Fibroblast of pulmonary artery (primary cell): ENCODE measurements around the gene SEMA3A.
A peak's percentile ranks its signal among the peaks of the same experiment; 100 is the strongest.

Experiments
- DNase-seq: peaks from one replicate; pipeline ENCODE4 v3.0.0-alpha.2; 2010; ENCODE audit warnings: low read depth
- H3K4me3 ChIP-seq: replicated peaks from 2 replicates; pipeline ENCODE4 v1.5.1; 2011; ENCODE audit warnings: low read depth, mild to moderate bottlenecking, control low read depth, low read length, moderate library complexity
- TF ChIP-seq, protein P1 (sequence below): IDR thresholded peaks from 2 replicates; pipeline ENCODE4 v1.5.1; 2011; ENCODE audit warnings: mild to moderate bottlenecking, control low read depth, low read length, inconsistent platforms; ENCODE audit errors: missing control alignments

SEMA3A gene

GRCh38 chr7:84210301-84210700 is 15.7 kb upstream of the SEMA3A start:
- TF ChIP-seq, protein P1, sequence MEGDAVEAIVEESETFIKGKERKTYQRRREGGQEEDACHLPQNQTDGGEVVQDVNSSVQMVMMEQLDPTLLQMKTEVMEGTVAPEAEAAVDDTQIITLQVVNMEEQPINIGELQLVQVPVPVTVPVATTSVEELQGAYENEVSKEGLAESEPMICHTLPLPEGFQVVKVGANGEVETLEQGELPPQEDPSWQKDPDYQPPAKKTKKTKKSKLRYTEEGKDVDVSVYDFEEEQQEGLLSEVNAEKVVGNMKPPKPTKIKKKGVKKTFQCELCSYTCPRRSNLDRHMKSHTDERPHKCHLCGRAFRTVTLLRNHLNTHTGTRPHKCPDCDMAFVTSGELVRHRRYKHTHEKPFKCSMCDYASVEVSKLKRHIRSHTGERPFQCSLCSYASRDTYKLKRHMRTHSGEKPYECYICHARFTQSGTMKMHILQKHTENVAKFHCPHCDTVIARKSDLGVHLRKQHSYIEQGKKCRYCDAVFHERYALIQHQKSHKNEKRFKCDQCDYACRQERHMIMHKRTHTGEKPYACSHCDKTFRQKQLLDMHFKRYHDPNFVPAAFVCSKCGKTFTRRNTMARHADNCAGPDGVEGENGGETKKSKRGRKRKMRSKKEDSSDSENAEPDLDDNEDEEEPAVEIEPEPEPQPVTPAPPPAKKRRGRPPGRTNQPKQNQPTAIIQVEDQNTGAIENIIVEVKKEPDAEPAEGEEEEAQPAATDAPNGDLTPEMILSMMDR: no peak
- no peak for DNase-seq
- H3K4me3 ChIP-seq: no peak overlapping the region

GRCh38 chr7:84209006-84209405 is 14.4 kb upstream of the SEMA3A start:
- DNase-seq: no peak
- TF ChIP-seq, protein P1: no peak
- H3K4me3 ChIP-seq: no peak overlapping the region

- DNase-seq: no peak
- TF ChIP-seq, protein P1: no peak
- H3K4me3 ChIP-seq: no peak overlapping the region
Observed at GRCh38 chr7:84207615-84208014, 13.0 kb upstream of the SEMA3A start.

- peak; percentile 47 for DNase-seq
- TF ChIP-seq, protein P1: no peak
- no peak overlapping the region for H3K4me3 ChIP-seq
Observed at GRCh38 chr7:84207025-84207424, 12.4 kb upstream of the SEMA3A start.

DNA sequence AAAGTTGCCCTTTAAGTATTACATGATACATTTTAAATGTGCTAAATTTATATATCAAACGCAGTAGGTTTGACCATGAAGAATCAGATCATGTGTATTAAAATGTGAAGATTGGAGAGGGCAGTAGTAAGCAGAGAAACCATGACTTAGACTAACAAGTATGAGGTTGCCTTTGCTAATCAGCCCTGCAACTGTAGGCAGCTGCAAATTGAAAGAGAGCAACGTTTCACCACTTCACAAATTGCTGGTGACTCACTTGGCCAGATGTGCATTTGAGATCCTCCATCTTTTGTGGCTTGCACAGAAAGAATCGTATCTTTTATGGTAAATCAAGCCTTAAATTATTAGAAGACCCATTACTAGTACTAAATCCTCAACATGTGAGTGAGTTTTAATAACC is 10.1 kb upstream of the SEMA3A start:
- DNase-seq: no peak
- no peak overlapping the region for H3K4me3 ChIP-seq
- TF ChIP-seq, protein P1: no peak

DNA sequence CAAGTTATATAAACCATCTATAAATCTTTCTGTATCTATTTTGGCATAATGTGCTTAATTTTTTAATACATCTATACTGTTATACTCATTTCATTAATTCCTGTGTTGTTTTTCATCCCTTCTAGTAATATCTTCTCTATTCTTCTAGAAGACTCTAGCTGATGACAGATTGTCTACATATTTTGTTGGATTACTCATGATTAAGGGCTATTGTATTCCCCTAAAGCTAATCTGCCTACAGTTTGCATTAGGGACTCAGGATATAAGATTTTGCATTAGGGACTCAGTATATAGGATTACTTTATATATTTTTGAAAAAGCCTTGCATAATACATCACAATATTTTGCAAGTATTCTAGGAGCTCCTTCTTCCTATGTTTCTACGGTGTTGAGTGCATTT is 8.3 kb upstream of the SEMA3A start:
- DNase-seq: no peak
- no peak overlapping the region for H3K4me3 ChIP-seq

DNA sequence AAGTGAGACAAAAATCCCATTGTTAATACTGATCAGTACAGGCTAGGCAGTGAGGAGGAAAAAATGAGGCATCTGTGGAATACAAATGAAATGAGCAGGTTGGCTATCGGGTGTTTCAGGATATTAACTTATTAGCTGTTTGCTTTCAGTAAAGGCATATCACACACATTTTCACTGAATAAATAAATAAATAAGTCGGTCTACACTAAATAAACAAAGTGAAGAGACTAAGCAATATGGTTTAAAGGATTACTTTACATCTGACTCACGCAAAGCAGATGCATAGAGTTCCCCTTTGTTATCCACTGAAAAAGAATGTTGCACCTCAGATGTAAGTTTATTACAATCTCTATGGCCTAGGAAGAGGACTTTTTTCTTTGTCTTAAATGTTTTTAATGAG is 6.3 kb upstream of the SEMA3A start:
- DNase-seq: no peak
- H3K4me3 ChIP-seq: no peak overlapping the region
- TF ChIP-seq, protein P1: no peak

More for the DNA sequence above, 8.3 kb upstream of the SEMA3A start:
- TF ChIP-seq, protein P1: no peak
